ENCODE measurements around the gene NLGN3. TPM values are rescaled to one million over a fixed set of nuclear protein-coding genes. Genes with fewer than 3 reads are reported as not detected.

The NLGN3 gene
- total RNA-seq (1 to 10 TPM; 3.4 to 4.3 TPM), total RNA-seq (0.34 to 9.2 (median 2.3) reads per million in 172 experiments)
- polyA plus RNA-seq (2013, experiment 1 of 2), result 1.7 TPM
- polyA plus RNA-seq (2013, experiment 2 of 2), result 1.9 TPM

- H3K27me3 Mint-ChIP-seq, result no peaks in the 10 kb centered on the region
Observed at GRCh38 chrX:71144651-71145050, at the start of gene NLGN3. NLGN3 (plus strand) TSS chrX:71144841; CDS start chrX:71147750, 2,909 bp downstream.

GRCh38 chrX:71095033-71095432 lies 49.6 kb upstream of the NLGN3 start:
- Mint-ChIP-seq H3K36me3 (ENCODE audit: low read depth) (peaks cover 9% of the 10 kb centered on the region), H3K27me3 (no peaks in the 10 kb centered on the region), H3K4me1 (ENCODE audit: low read depth) (peaks cover 47% of the 10 kb centered on the region), H3K9me3 (no peaks in the 10 kb centered on the region), H3K4me3 (peak overlapping the region; percentile 96), H3K27ac (peak overlapping the region; percentile 98)
- intact Hi-C loops (cut with DNase I, micrococcal nuclease), result loop anchor here (10.0 kb wide), 1 partner anchor 160 kb away; the partner anchor contains the start of gene ZMYM3 (in 2 of the 2)
- H3K4me1 ChIP-seq (ENCODE audit: insufficient read depth, low read length), result peaks cover 36% of the 10 kb centered on the region
- ATAC-seq (ENCODE audit: poor library complexity) (no peak), DNase-seq (peak in 1 of 14 experiments; percentile 12)
- ChIA-PET CTCF (no interaction called here), POLR2A (no interaction called here)
- no peaks in the 10 kb centered on the region for H3K9me3 ChIP-seq (ENCODE audit: control insufficient read depth in 1 of 2, insufficient read depth in 1 of 2, low read length in 2 of 2)
- no peak overlapping the region for H3K27ac ChIP-seq (ENCODE audit: low read depth in 1 of 2, low read length in 2 of 2)
- H3K27me3 ChIP-seq (ENCODE audit: control insufficient read depth in 1 of 2, insufficient read depth in 2 of 2, low read length in 2 of 2), result no peaks in the 10 kb centered on the region
- peak overlapping the region; percentile 83 for H3K4me3 ChIP-seq (ENCODE audit: low read length)
- H3K36me3 ChIP-seq (ENCODE audit: insufficient read depth, low read length), result no peaks in the 10 kb centered on the region
- no peak for TF ChIP-seq CTCF (IDR thresholded peaks at IDR 0.05)

More at GRCh38 chrX:71144651-71145050, at the start of gene NLGN3:
- Histone ChIP-seq H3K27me3 (ENCODE audit: control insufficient read depth in 1 of 2, insufficient read depth in 2 of 2, low read length in 2 of 2) (no peaks in the 10 kb centered on the region), H3K36me3 (ENCODE audit: insufficient read depth, low read length) (peaks cover 16% of the 10 kb centered on the region), H3K4me3 (ENCODE audit: low read length) (no peak within 1 kb of the TSS), H3K4me1 (ENCODE audit: insufficient read depth, low read length) (peaks cover 10% of the 10 kb centered on the region), H3K9me3 (ENCODE audit: control insufficient read depth in 1 of 2, insufficient read depth in 1 of 2, low read length in 2 of 2) (no peaks in the 10 kb centered on the region), H3K27ac (ENCODE audit: low read depth in 1 of 2, low read length in 2 of 2) (no peak within 1 kb of the TSS)
- Mint-ChIP-seq H3K4me1 (ENCODE audit: low read depth) (peaks cover 13% of the 10 kb centered on the region), H3K27ac (no peak within 1 kb of the TSS), H3K4me3 (peak within 1 kb of the TSS; percentile 45), H3K9me3 (no peaks in the 10 kb centered on the region), H3K36me3 (ENCODE audit: low read depth) (peaks cover 14% of the 10 kb centered on the region)
- intact Hi-C loops (cut with DNase I, micrococcal nuclease), result no loop called here
- ATAC-seq (ENCODE audit: poor library complexity) (no peak), DNase-seq (no peak)
- POLR2A ChIA-PET, result no interaction called here
- CTCF ChIA-PET, result no interaction called here
- TF ChIP-seq CTCF (IDR thresholded peaks at IDR 0.05), result no peak

GRCh38 chrX:71095555-71095980 lies 49.1 kb upstream of the NLGN3 start, which contains the start of gene FOXO4:
FOXO4 (plus strand) TSS chrX:71095851; CDS start chrX:71096529, 678 bp downstream.
- Histone ChIP-seq H3K27me3 (ENCODE audit: control insufficient read depth in 1 of 2, insufficient read depth in 2 of 2, low read length in 2 of 2) (no peaks in the 10 kb centered on the region), H3K36me3 (ENCODE audit: insufficient read depth, low read length) (no peaks in the 10 kb centered on the region), H3K9me3 (ENCODE audit: control insufficient read depth in 1 of 2, insufficient read depth in 1 of 2, low read length in 2 of 2) (no peaks in the 10 kb centered on the region), H3K4me1 (ENCODE audit: insufficient read depth, low read length) (peaks cover 37% of the 10 kb centered on the region), H3K4me3 (ENCODE audit: low read length) (peak within 1 kb of the TSS; percentile 83), H3K27ac (ENCODE audit: low read depth in 1 of 2, low read length in 2 of 2) (peak within 1 kb of the TSS; percentile 41 to 62)
- Mint-ChIP-seq H3K4me3 (peak within 1 kb of the TSS; percentile 96), H3K4me1 (ENCODE audit: low read depth) (peaks cover 50% of the 10 kb centered on the region), H3K27me3 (no peaks in the 10 kb centered on the region), H3K27ac (peak within 1 kb of the TSS; percentile 98), H3K9me3 (no peaks in the 10 kb centered on the region), H3K36me3 (ENCODE audit: low read depth) (peaks cover 9% of the 10 kb centered on the region)
- intact Hi-C loops (cut with DNase I, micrococcal nuclease), result loop anchor here (10.0 kb wide), 1 partner anchor 159 kb away; the partner anchor contains the start of gene ZMYM3 (in 2 of the 2)
- DNase-seq (peak; percentile 75 to 94 (median 86)), ATAC-seq (ENCODE audit: poor library complexity) (peak; percentile 85)
- POLR2A ChIA-PET, result interaction anchor here (0.6 to 2.8 kb wide), 10 partner anchors 9 to 270 kb away, joined by 3 to 34 read pairs (median 5); partner anchors contain the start of genes IL2RG, MED12, NONO and SNX12
- no peak for TF ChIP-seq CTCF (IDR thresholded peaks at IDR 0.05)
- CTCF ChIA-PET, result interaction anchor here (1.1 kb wide), 1 partner anchor 34 kb away, joined by 4 read pairs; no protein-coding TSS in a partner anchor
